Measurements from ENCODE around the gene RFK. TPM values are rescaled to one million over a fixed set of nuclear protein-coding genes. Genes with fewer than 3 reads are reported as not detected.

Gene RFK
- total RNA-seq, result 7.9 and 12.5 TPM in 2 replicates

DNA sequence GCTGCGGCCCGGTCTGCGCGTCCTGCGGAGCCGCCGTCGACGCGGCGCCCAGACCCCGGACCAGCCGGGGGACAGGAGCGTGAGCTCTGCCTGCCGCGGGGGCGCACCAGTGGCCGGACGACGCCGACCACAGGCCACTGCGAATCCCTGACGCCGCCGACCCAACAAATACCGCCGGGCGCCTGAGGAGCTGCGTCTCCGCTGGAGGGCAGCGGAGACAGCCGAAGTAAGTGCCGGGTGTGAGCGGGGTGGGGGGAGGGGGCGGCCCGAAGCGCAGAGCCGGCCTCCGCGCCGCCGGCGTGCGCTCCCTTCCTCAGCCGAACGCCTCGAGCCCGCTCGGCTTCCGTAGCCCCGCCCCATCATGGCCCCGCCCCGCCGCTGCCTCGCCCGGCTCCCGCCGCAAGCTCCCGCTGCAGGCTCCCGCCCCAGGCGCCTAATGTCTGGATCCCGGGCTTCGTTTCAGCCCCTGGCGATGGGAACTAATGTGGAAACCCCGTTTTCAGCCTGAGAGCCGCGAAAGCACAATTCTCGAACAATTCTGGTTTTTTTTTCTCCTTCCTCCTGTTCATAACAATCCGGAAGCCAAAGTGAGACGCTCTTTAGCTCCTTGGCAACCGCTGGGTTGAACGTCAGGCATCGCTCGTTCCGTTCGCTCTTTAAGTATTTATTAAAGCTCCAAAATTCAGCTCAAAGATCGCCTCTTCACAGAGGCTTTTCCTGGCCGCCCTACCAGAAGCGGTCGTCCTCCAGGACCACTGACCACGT, at the start of gene RFK:
TSS of gene RFK (minus strand) at position 232 of the 765 bp plus-strand sequence. CDS start 255 bp downstream, outside the sequence.

Other genes with a start within 250 kb of the RFK start
- 25.2 and 41.1 TPM in 2 replicates for gene GCNT1, start 64.8 kb upstream of the RFK start, total RNA-seq